PFSK-1 (cell line): ENCODE results near the gene NMNAT3. TPM values are rescaled to one million over a fixed set of nuclear protein-coding genes. Genes with fewer than 3 reads are reported as not detected.

Source experiments
- FOXP2 ChIP-seq: optimal IDR thresholded peaks from 2 replicates; pipeline ENCODE3; 2011; ENCODE audit warnings: borderline replicate concordance, control low read depth, inconsistent platforms; ENCODE audit not compliant: insufficient read depth; ENCODE audit errors: extremely low read length, extremely low read depth
- POLR2AphosphoS5 ChIP-seq: IDR thresholded peaks from 2 replicates; pipeline ENCODE4 v1.6.1; 2012; ENCODE audit warnings: low read depth, mild to moderate bottlenecking, control low read depth, low read length, moderate library complexity
- SIN3A ChIP-seq: IDR thresholded peaks from 2 replicates; pipeline ENCODE4 v1.6.1; 2012; ENCODE audit warnings: mild to moderate bottlenecking, low read length, moderate library complexity, borderline replicate concordance; ENCODE audit not compliant: insufficient read depth
- TAF1 ChIP-seq: IDR thresholded peaks from 2 replicates; pipeline ENCODE4 v1.6.1; 2012; ENCODE audit warnings: low read length, control low read depth, borderline replicate concordance; ENCODE audit not compliant: insufficient read depth
- polyA plus RNA-seq: library from polyadenylated mRNA; unstranded; fragments of >200 nt; gene quantifications from one replicate; pipeline ENCODE4 v1.2.1, GENCODE V29; 2012; ENCODE audit warnings: low read depth, missing spikeins; ENCODE audit not compliant: insufficient read length
- TF ChIP-seq, protein P1 (sequence below), 2 experiments: IDR thresholded peaks; 2 replicates each; pipeline versions ENCODE4 v1.6.1 to v1.8.0; 2011 to 2012; ENCODE audit warnings: low read depth in 2 of 2, low read length in 2 of 2, control low read depth in 1 of 2, inconsistent platforms in 1 of 2, mild to moderate bottlenecking in 1 of 2, moderate library complexity in 1 of 2; ENCODE audit not compliant: insufficient read depth in 1 of 2

The NMNAT3 gene
- polyA plus RNA-seq, result 0.08 TPM

DNA sequence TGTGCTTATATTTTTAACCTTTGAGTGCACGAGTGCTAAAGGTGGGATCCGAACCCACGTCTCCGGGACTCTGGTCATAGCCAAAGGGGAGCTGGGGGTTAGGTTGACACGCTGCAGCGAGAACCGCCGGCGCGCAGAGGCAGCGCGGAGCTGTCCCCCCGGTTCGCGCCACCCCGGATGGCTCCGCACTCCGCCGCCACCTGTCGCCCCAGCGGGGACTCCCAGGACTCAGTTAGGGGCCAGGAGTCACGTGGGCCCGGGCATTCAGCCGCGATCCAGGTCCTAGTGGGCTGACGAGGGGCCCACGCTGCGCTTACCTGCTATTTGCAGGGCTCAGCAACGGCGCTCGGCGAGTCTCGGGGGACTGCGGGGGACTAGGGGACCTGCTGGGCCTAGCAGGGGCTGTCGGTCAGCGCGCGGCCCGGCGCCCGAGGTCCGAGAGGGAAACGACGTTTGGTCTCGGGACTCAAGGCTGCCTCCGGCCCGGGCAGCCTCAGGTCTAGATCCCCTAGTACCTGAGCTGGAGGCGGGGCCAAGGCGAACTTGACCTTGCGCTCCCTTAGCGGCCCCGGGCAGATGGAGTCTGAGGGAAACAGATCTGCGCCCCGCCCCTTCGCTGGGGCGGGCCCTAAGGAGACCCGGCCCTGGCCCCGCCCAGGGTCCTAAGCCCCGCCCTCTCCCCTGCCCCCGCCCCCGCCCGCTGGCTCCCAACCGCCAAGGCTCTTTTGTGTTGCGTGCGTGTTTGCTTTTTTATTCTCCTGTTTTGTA is at the start of gene NMNAT3:
NMNAT3 (minus strand) TSS at position 585 of the 768 bp plus-strand sequence. CDS start 50,248 bp downstream, outside the sequence.
- TF ChIP-seq, protein P1, sequence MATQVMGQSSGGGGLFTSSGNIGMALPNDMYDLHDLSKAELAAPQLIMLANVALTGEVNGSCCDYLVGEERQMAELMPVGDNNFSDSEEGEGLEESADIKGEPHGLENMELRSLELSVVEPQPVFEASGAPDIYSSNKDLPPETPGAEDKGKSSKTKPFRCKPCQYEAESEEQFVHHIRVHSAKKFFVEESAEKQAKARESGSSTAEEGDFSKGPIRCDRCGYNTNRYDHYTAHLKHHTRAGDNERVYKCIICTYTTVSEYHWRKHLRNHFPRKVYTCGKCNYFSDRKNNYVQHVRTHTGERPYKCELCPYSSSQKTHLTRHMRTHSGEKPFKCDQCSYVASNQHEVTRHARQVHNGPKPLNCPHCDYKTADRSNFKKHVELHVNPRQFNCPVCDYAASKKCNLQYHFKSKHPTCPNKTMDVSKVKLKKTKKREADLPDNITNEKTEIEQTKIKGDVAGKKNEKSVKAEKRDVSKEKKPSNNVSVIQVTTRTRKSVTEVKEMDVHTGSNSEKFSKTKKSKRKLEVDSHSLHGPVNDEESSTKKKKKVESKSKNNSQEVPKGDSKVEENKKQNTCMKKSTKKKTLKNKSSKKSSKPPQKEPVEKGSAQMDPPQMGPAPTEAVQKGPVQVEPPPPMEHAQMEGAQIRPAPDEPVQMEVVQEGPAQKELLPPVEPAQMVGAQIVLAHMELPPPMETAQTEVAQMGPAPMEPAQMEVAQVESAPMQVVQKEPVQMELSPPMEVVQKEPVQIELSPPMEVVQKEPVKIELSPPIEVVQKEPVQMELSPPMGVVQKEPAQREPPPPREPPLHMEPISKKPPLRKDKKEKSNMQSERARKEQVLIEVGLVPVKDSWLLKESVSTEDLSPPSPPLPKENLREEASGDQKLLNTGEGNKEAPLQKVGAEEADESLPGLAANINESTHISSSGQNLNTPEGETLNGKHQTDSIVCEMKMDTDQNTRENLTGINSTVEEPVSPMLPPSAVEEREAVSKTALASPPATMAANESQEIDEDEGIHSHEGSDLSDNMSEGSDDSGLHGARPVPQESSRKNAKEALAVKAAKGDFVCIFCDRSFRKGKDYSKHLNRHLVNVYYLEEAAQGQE (IDR thresholded peaks at IDR 0.05; ENCODE audit: insufficient read depth in 1 of 2, low read depth in 2 of 2, low read length in 2 of 2), result no peak
- TF ChIP-seq SIN3A (no peak), TAF1 (no peak), FOXP2 (no peak), POLR2AphosphoS5 (no peak)

DNA sequence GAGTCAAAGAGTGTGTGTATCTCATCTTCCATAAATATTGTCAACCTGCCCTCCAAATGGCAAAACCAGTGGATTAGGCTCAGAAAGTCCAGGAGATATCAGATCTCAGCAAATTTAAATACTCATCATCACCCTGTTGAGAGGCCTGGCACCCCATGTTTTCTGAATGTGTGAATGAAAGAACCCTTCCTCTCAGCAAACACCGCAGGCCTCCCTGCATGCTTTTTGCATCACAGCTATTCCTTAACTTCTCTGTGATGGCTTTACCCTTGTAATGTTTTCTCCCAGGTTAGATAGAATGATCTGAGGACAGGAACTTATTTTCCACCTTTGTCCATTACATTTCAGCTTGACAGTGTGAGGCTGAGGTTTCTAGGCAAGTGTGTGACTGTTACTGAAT is 43.6 kb upstream of the NMNAT3 start:
- TF ChIP-seq SIN3A, result no peak
- TF ChIP-seq, protein P1 (IDR thresholded peaks at IDR 0.05; ENCODE audit: insufficient read depth in 1 of 2, low read depth in 2 of 2, low read length in 2 of 2), result no peak
- TF ChIP-seq FOXP2, result no peak
- TF ChIP-seq TAF1, result no peak
- no peak for TF ChIP-seq POLR2AphosphoS5

DNA sequence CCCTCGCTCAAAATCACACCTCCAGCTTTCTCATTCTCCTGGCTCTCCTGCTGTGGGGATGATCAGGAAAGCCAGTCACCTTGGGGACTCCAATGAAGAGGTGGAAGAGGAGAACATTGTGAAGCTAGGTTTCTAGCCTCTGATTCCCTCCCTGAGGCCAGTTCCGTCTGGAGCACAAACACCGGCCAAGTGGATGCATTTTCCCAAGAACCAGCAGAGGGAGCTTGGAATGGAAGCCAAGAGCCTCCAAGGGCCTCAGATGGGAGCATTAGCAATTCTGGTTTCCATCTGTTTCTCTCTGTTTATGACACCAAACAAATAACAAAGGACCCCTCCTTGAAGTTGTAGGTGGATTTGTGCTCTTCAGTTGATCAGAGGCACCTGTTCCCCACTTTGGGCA is 40.6 kb upstream of the NMNAT3 start:
- TF ChIP-seq SIN3A, result no peak
- no peak for TF ChIP-seq TAF1
- no peak for TF ChIP-seq FOXP2
- TF ChIP-seq POLR2AphosphoS5, result no peak
- TF ChIP-seq, protein P1 (IDR thresholded peaks at IDR 0.05; ENCODE audit: insufficient read depth in 1 of 2, low read depth in 2 of 2, low read length in 2 of 2), result no peak

DNA sequence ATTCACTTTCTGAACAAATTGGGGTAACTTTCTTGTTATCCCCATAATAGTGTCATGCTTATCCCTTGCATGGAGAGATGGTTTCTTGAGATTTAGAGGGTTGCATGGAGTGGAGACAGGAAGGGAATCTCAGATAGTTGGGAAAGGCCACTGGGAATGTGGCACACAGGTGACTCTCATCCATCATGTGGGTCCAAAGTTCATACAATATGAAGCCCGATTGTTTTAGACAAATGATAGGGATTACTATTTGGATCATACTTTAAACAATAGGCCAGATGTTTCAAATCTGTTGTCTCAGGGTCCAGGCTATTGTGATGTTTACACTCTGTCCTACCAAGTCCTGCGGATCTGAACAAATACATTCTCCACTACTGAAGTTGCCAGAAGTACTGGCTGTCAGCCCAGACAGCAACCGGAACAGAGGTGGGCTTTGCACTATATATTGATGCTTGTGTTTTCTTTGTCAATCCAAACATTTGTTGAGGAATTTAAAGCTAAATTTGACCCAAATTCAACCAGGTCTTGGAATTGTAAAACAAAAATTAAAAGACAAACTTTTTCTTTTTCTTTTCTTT is 39.2 kb upstream of the NMNAT3 start:
- TF ChIP-seq, protein P1 (IDR thresholded peaks at IDR 0.05; ENCODE audit: insufficient read depth in 1 of 2, low read depth in 2 of 2, low read length in 2 of 2), result no peak
- TF ChIP-seq FOXP2 (no peak), POLR2AphosphoS5 (no peak), SIN3A (no peak), TAF1 (no peak)
